Stomach smooth muscle (tissue), 2 donors: ENCODE measurements around the gene NFKBIZ.
"Not testable (repeated sequence)": the region's sequence is repeated elsewhere in the genome, so short reads cannot be mapped to it uniquely, and the experiment has no call there.

Experiments used
- H3K27ac ChIP-seq: one replicate; pipeline ENCODE4 v1.7.0; 2013; ENCODE audit warnings: mild to moderate bottlenecking, low read length, inconsistent platforms
- H3K27me3 ChIP-seq, 2 donors: one replicate each; pipeline ENCODE4 v1.7.0; 2013; ENCODE audit warnings: low read length in 2 of 2; ENCODE audit not compliant: insufficient read depth in 2 of 2, control insufficient read depth in 1 of 2
- H3K36me3 ChIP-seq, 2 donors: one replicate each; pipeline ENCODE4 v1.7.0; 2013; ENCODE audit warnings: low read length in 2 of 2; ENCODE audit not compliant: control insufficient read depth in 2 of 2, insufficient read depth in 2 of 2
- H3K4me1 ChIP-seq: one replicate; pipeline ENCODE4 v1.7.0; 2013; ENCODE audit warnings: low read length; ENCODE audit not compliant: control insufficient read depth, insufficient read depth
- H3K4me3 ChIP-seq, 2 donors: one replicate each; pipeline ENCODE4 v1.7.0; 2013; ENCODE audit warnings: low read length in 2 of 2
- H3K9ac ChIP-seq, 2 donors: one replicate each; pipeline ENCODE4 v1.7.0; 2013; ENCODE audit warnings: low read length in 2 of 2, mild to moderate bottlenecking in 1 of 2
- H3K9me3 ChIP-seq, 2 donors: one replicate each; pipeline ENCODE4 v1.7.0; 2013; ENCODE audit warnings: low read length in 2 of 2; ENCODE audit not compliant: control insufficient read depth in 2 of 2
- donor health status: healthy.
- donor health status: Pancreatic carcinoma.

NFKBIZ gene

DNA sequence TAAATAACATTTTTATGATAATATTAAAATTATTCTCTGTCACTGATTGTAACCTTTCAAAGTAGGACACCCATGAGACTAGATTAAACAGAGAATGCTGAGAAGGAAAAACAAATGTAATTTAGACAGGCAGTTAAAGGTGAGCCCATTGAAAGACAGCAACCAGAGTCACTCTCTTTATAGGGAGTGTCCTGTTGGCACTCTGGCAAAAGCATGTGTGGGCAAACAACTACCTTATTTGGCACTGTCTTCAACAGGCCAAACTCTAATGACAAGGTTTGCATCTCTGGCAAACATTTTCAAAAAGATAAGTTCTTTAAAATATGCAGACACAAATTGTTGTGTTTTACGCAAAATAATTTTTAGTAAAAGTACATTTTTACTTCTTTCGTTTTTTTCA lies 29.8 kb downstream of the NFKBIZ start:
- no peaks in the 10 kb centered on the region for H3K4me1 ChIP-seq
- H3K27ac ChIP-seq, result no peak overlapping the region
- no peaks in the 10 kb centered on the region for H3K27me3 ChIP-seq
- H3K4me3 ChIP-seq, result no peak overlapping the region
- no peaks in the 10 kb centered on the region for H3K9me3 ChIP-seq
- no peak overlapping the region for H3K9ac ChIP-seq
- no peaks in the 10 kb centered on the region for H3K36me3 ChIP-seq

GRCh38 chr3:101879623-101880284 lies 30.4 kb downstream of the NFKBIZ start:
- Histone ChIP-seq H3K36me3 (no peaks in the 10 kb centered on the region), H3K27me3 (no peaks in the 10 kb centered on the region), H3K27ac (no peak overlapping the region), H3K9ac (no peak overlapping the region), H3K4me3 (no peak overlapping the region), H3K9me3 (no peaks in the 10 kb centered on the region), H3K4me1 (no peaks in the 10 kb centered on the region)

DNA sequence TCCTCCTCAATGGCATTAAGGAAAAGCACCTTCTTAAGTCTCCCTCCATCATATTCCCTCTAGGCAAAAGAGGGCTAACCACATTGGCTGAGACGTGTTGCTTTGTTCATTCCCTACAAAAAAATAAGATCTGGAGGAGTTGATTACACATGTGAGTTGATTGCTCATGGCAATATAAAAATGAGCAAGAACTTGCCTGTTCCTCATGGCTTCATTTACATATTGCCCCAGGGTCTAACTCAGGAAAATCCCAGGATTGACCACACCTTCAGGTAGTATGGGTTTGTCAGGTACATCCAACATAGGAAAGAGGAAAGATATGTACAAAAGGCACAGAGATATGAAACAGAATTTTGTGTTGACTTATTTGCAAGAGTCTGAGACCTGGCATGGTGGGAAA lies 35.5 kb downstream of the NFKBIZ start:
- Histone ChIP-seq H3K9me3 (no peaks in the 10 kb centered on the region), H3K4me1 (peaks cover 9% of the 10 kb centered on the region), H3K27me3 (no peaks in the 10 kb centered on the region), H3K4me3 (no peak overlapping the region), H3K36me3 (no peaks in the 10 kb centered on the region), H3K9ac (no peak overlapping the region), H3K27ac (no peak overlapping the region)

- H3K4me1 ChIP-seq, H3K27ac ChIP-seq, H3K27me3 ChIP-seq, H3K9me3 ChIP-seq, H3K4me3 ChIP-seq, H3K9ac ChIP-seq, H3K36me3 ChIP-seq: not testable (repeated sequence)
These were observed 36.3 kb downstream of the NFKBIZ start for GRCh38 chr3:101885584-101885983.

GRCh38 chr3:101886626-101887025 lies 37.3 kb downstream of the NFKBIZ start:
- H3K36me3 ChIP-seq, result no peaks in the 10 kb centered on the region
- peaks cover 9% of the 10 kb centered on the region for H3K4me1 ChIP-seq
- H3K4me3 ChIP-seq, result no peak overlapping the region
- H3K27ac ChIP-seq, result no peak overlapping the region
- H3K9ac ChIP-seq, result no peak overlapping the region
- no peaks in the 10 kb centered on the region for H3K27me3 ChIP-seq
- H3K9me3 ChIP-seq, result no peaks in the 10 kb centered on the region

DNA sequence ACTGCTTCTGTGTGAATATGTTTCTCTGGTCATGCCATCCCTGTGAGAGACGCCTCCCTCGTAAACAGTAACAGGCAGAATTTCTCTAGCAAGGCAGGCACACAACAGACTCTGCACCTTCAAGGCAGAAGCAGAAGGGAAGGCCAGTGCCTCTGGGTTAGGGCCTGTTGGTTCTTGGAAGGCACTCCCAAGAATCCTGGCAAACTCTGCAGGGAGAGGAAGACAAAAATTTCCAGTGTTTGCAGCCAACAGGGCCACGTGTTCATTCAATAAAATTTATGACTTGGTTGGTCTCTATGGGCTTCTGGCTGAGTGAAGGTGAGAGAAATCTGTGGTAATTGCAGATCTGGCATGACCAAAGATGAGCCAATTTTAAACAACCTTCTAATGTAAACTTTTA lies 39.3 kb downstream of the NFKBIZ start:
- H3K27ac ChIP-seq, result peak overlapping the region; percentile 2
- no peak overlapping the region for H3K4me3 ChIP-seq
- H3K4me1 ChIP-seq, result peaks cover 9% of the 10 kb centered on the region
- H3K27me3 ChIP-seq, result no peaks in the 10 kb centered on the region
- no peaks in the 10 kb centered on the region for H3K9me3 ChIP-seq
- no peaks in the 10 kb centered on the region for H3K36me3 ChIP-seq
- no peak overlapping the region for H3K9ac ChIP-seq

GRCh38 chr3:101890716-101891115 lies 41.4 kb downstream of the NFKBIZ start:
- peaks cover 9% of the 10 kb centered on the region for H3K4me1 ChIP-seq
- H3K9me3 ChIP-seq, result no peaks in the 10 kb centered on the region
- no peak overlapping the region for H3K9ac ChIP-seq
- H3K27me3 ChIP-seq, result no peaks in the 10 kb centered on the region
- no peaks in the 10 kb centered on the region for H3K36me3 ChIP-seq
- H3K27ac ChIP-seq, result no peak overlapping the region
- H3K4me3 ChIP-seq, result no peak overlapping the region

GRCh38 chr3:101892648-101893047 lies 43.3 kb downstream of the NFKBIZ start:
- no peaks in the 10 kb centered on the region for H3K36me3 ChIP-seq
- no peak overlapping the region for H3K9ac ChIP-seq
- H3K4me3 ChIP-seq, result no peak overlapping the region
- no peak overlapping the region for H3K27ac ChIP-seq
- peaks cover 9% of the 10 kb centered on the region for H3K4me1 ChIP-seq
- no peaks in the 10 kb centered on the region for H3K9me3 ChIP-seq
- no peaks in the 10 kb centered on the region for H3K27me3 ChIP-seq

GRCh38 chr3:101896083-101896757 lies 46.9 kb downstream of the NFKBIZ start:
- H3K36me3 ChIP-seq, result no peaks in the 10 kb centered on the region
- no peak overlapping the region for H3K4me3 ChIP-seq
- H3K9me3 ChIP-seq, result no peaks in the 10 kb centered on the region
- H3K4me1 ChIP-seq, result no peaks in the 10 kb centered on the region
- no peak overlapping the region for H3K9ac ChIP-seq
- H3K27me3 ChIP-seq, result no peaks in the 10 kb centered on the region
- H3K27ac ChIP-seq, result no peak overlapping the region

DNA sequence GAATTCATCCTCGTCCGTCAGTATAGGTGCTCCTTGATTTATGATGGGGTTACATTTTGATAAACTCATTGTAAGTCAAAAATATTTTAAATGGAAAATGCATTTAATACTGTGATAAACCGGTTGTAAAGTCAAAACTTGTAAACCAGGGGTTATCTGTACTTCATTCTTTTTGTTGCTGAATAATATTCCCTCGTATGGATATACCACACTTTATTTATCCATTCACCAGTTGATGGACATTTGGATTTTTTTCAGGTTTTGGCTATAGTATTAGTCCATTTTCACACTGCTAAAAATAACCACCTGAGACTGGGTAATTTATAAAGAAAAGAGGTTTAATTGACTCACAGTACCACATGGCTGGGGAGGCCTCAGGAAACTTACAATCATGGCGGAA lies 47.7 kb downstream of the NFKBIZ start:
- no peaks in the 10 kb centered on the region for H3K9me3 ChIP-seq
- no peaks in the 10 kb centered on the region for H3K27me3 ChIP-seq
- H3K36me3 ChIP-seq, result no peaks in the 10 kb centered on the region
- H3K4me1 ChIP-seq, result no peaks in the 10 kb centered on the region
- no peak overlapping the region for H3K27ac ChIP-seq
- no peak overlapping the region for H3K4me3 ChIP-seq
- no peak overlapping the region for H3K9ac ChIP-seq

DNA sequence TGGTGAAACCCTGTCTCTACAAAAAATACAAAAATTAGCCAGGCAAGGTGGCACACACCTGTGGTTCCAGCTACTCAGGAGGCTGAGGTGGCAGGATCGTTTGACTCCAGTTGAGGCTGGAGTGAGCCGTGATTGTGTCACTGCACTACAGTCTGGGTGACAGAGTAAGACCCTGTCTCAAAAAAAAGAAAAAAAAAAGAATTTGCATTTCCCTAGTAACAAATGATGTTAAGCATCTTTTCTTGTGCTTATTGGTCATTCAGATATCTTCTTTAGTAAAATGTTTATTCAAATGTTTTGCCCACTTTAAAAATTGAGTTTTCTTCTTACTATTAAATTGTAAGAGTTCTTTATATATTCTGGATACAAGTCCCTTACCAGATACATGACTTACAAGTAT lies 48.7 kb downstream of the NFKBIZ start:
- H3K9ac ChIP-seq, result no peak overlapping the region
- no peaks in the 10 kb centered on the region for H3K4me1 ChIP-seq

More for the DNA sequence above, 48.7 kb downstream of the NFKBIZ start:
- Histone ChIP-seq H3K27ac (no peak overlapping the region), H3K9me3 (no peaks in the 10 kb centered on the region), H3K4me3 (no peak overlapping the region), H3K36me3 (no peaks in the 10 kb centered on the region), H3K27me3 (no peaks in the 10 kb centered on the region)
